Mucosa of rectum (tissue), 2 donors: ENCODE measurements around the gene PLEKHA7.

Source experiments
- H3K27ac ChIP-seq, 2 donors: one replicate each; pipeline ENCODE4 v1.7.0; 2013; ENCODE audit warnings: inconsistent platforms in 2 of 2, low read depth in 2 of 2, low read length in 2 of 2
- H3K27me3 ChIP-seq, 2 donors: one replicate each; pipeline ENCODE4 v1.7.0; 2013; ENCODE audit warnings: low read length in 2 of 2; ENCODE audit not compliant: control insufficient read depth in 2 of 2, insufficient read depth in 2 of 2
- H3K36me3 ChIP-seq, 2 donors: one replicate each; pipeline ENCODE4 v1.7.0; 2013; ENCODE audit warnings: low read length in 2 of 2; ENCODE audit not compliant: control insufficient read depth in 2 of 2, insufficient read depth in 2 of 2
- H3K4me1 ChIP-seq, 2 donors: one replicate each; pipeline ENCODE4 v1.7.0; 2013; ENCODE audit warnings: low read length in 2 of 2, mild to moderate bottlenecking in 1 of 2; ENCODE audit not compliant: control insufficient read depth in 2 of 2, insufficient read depth in 2 of 2
- H3K4me3 ChIP-seq, 2 donors: one replicate each; pipeline ENCODE4 v1.7.0; 2013; ENCODE audit warnings: low read length in 2 of 2
- H3K9ac ChIP-seq, 2 donors: one replicate each; pipeline ENCODE4 v1.7.0; 2013; ENCODE audit warnings: low read length in 2 of 2, low read depth in 1 of 2, mild to moderate bottlenecking in 1 of 2
- H3K9me3 ChIP-seq, 2 donors: one replicate each; pipeline ENCODE4 v1.7.0; 2013; ENCODE audit warnings: low read length in 2 of 2; ENCODE audit not compliant: control insufficient read depth in 2 of 2
- donor health status: healthy.
- donor health status: Normal muscosa, but diverticular disease.

Gene PLEKHA7

GRCh38 chr11:17024924-17025323 is 10.7 kb upstream of the PLEKHA7 start:
- H3K27me3 ChIP-seq = no peaks in the 10 kb centered on the region
- no peaks in the 10 kb centered on the region for H3K36me3 ChIP-seq
- H3K27ac ChIP-seq = no peak overlapping the region
- no peak overlapping the region for H3K9ac ChIP-seq
- no peak overlapping the region for H3K4me3 ChIP-seq
- H3K4me1 ChIP-seq = no peaks in the 10 kb centered on the region
- H3K9me3 ChIP-seq = no peaks in the 10 kb centered on the region

GRCh38 chr11:17021511-17021910 is 7.3 kb upstream of the PLEKHA7 start:
- Histone ChIP-seq H3K27ac (no peak overlapping the region), H3K27me3 (no peaks in the 10 kb centered on the region), H3K4me3 (no peak overlapping the region), H3K36me3 (no peaks in the 10 kb centered on the region), H3K9ac (no peak overlapping the region), H3K9me3 (no peaks in the 10 kb centered on the region), H3K4me1 (no peaks in the 10 kb centered on the region)

GRCh38 chr11:17020831-17021230 is 6.6 kb upstream of the PLEKHA7 start:
- Histone ChIP-seq H3K4me3 (no peak overlapping the region), H3K27me3 (no peaks in the 10 kb centered on the region), H3K9me3 (no peaks in the 10 kb centered on the region), H3K36me3 (no peaks in the 10 kb centered on the region), H3K27ac (no peak overlapping the region), H3K4me1 (peaks cover under 1 to 2% of the 10 kb centered on the region in 2 donors), H3K9ac (no peak overlapping the region)

GRCh38 chr11:17019232-17019631 is 5.0 kb upstream of the PLEKHA7 start:
- H3K4me1 ChIP-seq = peaks cover 7% of the 10 kb centered on the region in 2 donors
- no peak overlapping the region for H3K9ac ChIP-seq
- no peaks in the 10 kb centered on the region for H3K9me3 ChIP-seq
- no peak overlapping the region for H3K27ac ChIP-seq
- no peak overlapping the region for H3K4me3 ChIP-seq
- no peaks in the 10 kb centered on the region for H3K36me3 ChIP-seq
- H3K27me3 ChIP-seq = no peaks in the 10 kb centered on the region

- Histone ChIP-seq H3K9me3 (no peaks in the 10 kb centered on the region), H3K4me3 (peak overlapping the region in 1 of 2 donors; percentile 54), H3K9ac (peak overlapping the region in 1 of 2 donors; percentile 76), H3K27me3 (no peaks in the 10 kb centered on the region), H3K36me3 (no peaks in the 10 kb centered on the region), H3K4me1 (peaks cover 10 to 16% of the 10 kb centered on the region in 2 donors), H3K27ac (peak overlapping the region; percentile 33 to 84)
Observed at GRCh38 chr11:17015627-17016126, 1.5 kb upstream of the PLEKHA7 start.

- no peaks in the 10 kb centered on the region for H3K9me3 ChIP-seq
- H3K4me3 ChIP-seq = peak overlapping the region; percentile 54 to 86
- peak overlapping the region; percentile 72 to 76 for H3K9ac ChIP-seq
- H3K4me1 ChIP-seq = peaks cover 10 to 16% of the 10 kb centered on the region in 2 donors
- H3K27me3 ChIP-seq = no peaks in the 10 kb centered on the region
- peak overlapping the region; percentile 76 to 84 for H3K27ac ChIP-seq
- H3K36me3 ChIP-seq = no peaks in the 10 kb centered on the region
Observed at GRCh38 chr11:17014833-17015626, 816 bp upstream of the PLEKHA7 start.

GRCh38 chr11:17013548-17014320 is 480 bp downstream of the PLEKHA7 start:
- H3K4me1 ChIP-seq = peaks cover 10 to 16% of the 10 kb centered on the region in 2 donors
- H3K9me3 ChIP-seq = no peaks in the 10 kb centered on the region
- H3K9ac ChIP-seq = peak overlapping the region; percentile 60 to 87
- peaks cover 0 to 2% of the 10 kb centered on the region in 2 donors for H3K36me3 ChIP-seq
- peak overlapping the region; percentile 74 to 76 for H3K4me3 ChIP-seq
- H3K27ac ChIP-seq = peak overlapping the region; percentile 83 to 87
- H3K27me3 ChIP-seq = no peaks in the 10 kb centered on the region

- peak overlapping the region; percentile 74 to 76 for H3K4me3 ChIP-seq
- no peaks in the 10 kb centered on the region for H3K27me3 ChIP-seq
- H3K9me3 ChIP-seq = no peaks in the 10 kb centered on the region
- peaks cover 0 to 3% of the 10 kb centered on the region in 2 donors for H3K36me3 ChIP-seq
- peak overlapping the region; percentile 60 to 87 for H3K9ac ChIP-seq
- H3K27ac ChIP-seq = peak overlapping the region; percentile 83 to 87
- H3K4me1 ChIP-seq = peaks cover 10 to 16% of the 10 kb centered on the region in 2 donors
Observed at GRCh38 chr11:17012712-17013547, 1.3 kb downstream of the PLEKHA7 start.

GRCh38 chr11:17012179-17012578 is 2.0 kb downstream of the PLEKHA7 start:
- peaks cover 0 to 3% of the 10 kb centered on the region in 2 donors for H3K36me3 ChIP-seq
- H3K27me3 ChIP-seq = no peaks in the 10 kb centered on the region
- no peak overlapping the region for H3K27ac ChIP-seq
- H3K9me3 ChIP-seq = no peaks in the 10 kb centered on the region
- H3K4me1 ChIP-seq = peaks cover 10 to 16% of the 10 kb centered on the region in 2 donors
- H3K4me3 ChIP-seq = peak overlapping the region; percentile 74 to 76
- H3K9ac ChIP-seq = no peak overlapping the region
